Measurements from ENCODE around the gene COX6B2.

GRCh38 chr19:55315956-55316525, 38.5 kb downstream of the COX6B2 start:
- no peak for TF ChIP-seq SUZ12 (IDR thresholded peaks at IDR 0.05; ENCODE audit: extremely low read depth, insufficient read depth, insufficient read length)
- no peak for TF ChIP-seq ZNF274 (IDR thresholded peaks at IDR 0.05; ENCODE audit: low read depth, low read length)
- no peak for TF ChIP-seq YY1 (IDR thresholded peaks at IDR 0.05; ENCODE audit: insufficient read depth, insufficient read length)

Measured in NT2/D1 (cell line).